Stimulated activated CD8-positive, alpha-beta memory T cell treated with anti-CD3 and anti-CD28 coated beads, Interleukin-15, amount 100 ng/mL, for 4 hours (primary cell): ENCODE results near the gene PPP1R9A.

Experiments used
- DNase-seq, 2 donors: peaks; one replicate each; pipeline ENCODE4 v3.0.0-alpha.2; 2020; ENCODE audit warnings: low read depth in 2 of 2

The PPP1R9A gene

DNA sequence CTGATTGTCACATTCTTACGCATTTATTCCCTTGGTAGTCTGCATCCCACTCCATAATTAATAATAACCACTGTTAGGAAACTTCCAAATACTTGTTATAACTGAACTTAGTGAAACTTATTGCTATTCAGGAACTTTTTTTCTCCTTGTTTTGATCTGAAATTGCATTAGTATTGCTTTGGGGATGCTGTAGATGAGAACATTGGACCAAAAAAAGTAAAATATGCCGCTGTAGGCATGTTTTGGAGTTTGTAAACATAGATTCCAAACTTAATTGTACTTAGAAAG, 1.7 kb downstream of the PPP1R9A start:
- no peak for DNase-seq

DNA sequence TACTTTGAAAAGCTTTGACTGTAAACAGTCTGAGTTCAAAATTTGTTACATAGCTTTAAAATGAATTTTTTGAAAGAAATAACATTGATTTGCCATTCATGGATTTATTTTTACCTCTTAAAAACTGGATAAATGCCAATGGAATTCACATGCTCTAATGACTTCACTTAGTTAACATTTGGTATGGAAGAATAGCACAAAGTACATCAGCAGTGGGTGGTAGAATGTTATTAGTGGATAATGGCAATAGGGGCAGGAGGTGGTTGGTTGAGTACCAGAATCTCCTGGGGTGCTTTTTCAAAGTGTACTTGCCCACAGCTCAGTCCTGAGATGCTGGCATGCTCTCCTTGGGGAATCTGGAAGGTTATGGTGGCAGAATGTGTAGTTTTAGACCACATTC, 4.7 kb downstream of the PPP1R9A start:
- no peak for DNase-seq

DNA sequence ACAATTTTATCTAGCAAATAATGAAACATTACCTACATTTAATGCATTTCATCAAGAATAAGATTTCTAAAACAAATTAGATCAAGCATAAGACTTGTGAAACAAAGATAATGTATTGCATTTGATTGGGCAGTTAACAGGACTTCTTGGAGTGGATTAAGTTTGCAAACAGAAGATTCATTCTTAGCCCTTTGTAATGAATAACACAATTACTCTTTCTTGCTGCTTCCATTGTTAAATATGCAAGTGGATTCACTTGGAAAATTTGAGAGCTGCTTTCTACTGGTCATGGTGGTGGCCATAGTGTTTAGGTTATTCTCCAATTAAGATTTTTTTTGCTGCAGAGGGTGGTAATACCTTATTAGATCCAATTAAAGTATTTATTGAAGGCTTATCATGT, 6.0 kb downstream of the PPP1R9A start:
- DNase-seq: no peak

DNA sequence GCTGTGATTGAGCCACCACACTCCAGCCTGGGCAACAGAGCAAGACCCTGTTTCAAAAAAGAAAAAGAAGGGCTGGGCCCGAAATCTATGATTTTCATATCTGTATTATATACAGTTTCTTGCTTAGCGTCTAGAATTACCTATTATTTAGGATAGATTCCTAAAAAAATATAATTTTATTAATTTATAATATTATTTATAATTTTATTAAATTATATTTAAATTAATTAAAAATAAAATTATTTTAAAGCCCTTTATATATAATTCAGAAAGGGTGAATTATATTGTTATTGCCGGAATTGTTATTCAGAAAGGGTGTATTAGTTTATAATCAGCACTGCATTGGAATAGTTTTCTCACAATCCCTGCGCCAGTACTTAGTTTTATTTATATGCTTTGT, 14.5 kb downstream of the PPP1R9A start:
- no peak for DNase-seq

DNA sequence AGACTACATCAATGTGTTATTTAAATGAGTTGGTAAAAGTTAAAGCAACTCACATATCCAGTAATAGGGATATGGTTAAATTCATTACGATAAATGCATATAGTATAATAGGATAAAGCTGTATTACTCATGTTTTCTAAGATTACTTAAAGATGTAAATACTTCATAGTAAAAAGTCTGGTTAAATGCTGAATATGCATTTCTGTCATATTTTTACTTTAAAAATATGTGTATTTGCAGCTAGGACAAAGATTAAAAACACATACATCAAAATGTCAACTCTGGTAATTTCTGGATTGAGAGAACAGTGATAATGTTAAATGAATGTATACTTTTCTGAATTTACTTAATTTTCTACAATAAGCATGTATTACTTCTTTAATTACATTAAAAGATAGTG, 15.1 kb downstream of the PPP1R9A start:
- no peak for DNase-seq

DNA sequence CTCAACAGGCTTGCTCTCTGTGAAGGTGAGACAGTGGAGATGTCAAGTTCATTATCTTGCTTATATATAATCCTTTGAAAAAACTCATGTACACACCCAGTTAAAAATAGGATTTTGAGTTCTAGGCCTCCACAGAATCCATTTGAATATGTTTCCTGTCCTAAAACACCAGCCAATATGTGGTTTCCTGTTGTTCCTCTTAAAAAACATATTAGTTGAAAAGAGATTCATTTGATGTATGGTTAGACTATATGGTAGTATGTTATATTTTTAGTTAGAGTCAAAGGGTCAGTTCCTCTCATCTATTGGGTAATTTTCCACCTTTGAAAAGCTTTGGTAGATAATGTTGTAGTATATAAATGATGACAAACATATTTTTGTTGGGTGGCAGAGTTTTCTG, 16.0 kb downstream of the PPP1R9A start:
- no peak for DNase-seq

DNA sequence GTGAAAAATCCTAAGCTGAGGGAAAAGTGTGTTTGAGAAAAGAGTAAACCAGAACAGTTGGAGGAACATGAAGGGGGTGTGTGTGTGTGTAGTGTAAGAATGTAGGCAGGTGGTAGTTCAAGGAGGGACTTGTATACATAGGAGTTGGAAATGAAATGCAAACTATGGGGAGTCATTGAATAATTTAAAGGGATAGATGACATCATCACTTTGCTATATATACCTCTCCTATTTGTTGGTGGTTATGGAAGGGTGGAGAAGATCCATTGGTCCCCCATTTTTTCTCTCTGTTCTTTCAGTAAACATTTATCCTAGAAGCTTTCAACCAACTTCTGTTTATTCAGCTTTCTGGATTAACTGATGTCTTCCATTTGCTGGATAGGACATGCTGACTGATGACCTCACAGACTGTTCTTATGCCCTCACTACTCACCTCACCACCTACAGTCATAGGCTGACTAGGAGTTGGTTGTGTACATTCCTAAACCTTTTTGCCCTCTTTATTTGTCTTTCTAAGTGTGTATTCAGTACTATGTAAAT, 20.8 kb downstream of the PPP1R9A start:
- DNase-seq: no peak

DNA sequence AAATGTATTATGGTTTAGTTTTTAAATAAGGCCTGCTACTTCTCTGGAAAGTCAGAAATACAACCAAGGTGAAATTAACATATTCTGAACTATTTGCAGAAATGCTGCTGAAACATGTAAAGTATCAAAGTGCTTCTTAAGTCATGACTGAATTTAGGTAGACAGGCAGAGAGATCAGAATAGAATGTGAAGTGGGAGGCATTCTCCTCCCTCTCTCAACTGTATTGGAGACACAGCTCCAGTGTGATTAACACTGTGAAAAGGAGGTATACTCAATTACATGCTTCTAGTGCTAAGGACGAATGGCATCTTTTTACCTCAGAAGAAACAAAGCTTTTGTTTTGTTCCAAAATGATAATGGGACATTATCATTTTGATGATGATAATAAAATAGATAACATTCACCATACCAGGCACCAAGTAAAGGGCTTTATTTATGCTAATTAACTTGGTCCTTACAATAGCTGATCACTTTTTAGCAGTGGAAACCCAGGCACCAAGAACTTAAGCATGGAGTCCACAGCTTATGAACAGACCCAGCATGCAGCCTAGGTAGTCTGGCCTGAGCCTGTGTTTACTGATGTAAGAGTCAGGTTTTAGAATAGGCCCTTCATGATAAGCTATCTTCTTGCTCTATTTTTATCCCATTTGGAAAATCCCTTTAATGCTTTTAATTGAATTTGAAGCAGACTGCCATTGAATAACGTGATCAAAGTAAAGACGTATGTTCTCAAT, 26.0 kb downstream of the PPP1R9A start:
- no peak for DNase-seq

DNA sequence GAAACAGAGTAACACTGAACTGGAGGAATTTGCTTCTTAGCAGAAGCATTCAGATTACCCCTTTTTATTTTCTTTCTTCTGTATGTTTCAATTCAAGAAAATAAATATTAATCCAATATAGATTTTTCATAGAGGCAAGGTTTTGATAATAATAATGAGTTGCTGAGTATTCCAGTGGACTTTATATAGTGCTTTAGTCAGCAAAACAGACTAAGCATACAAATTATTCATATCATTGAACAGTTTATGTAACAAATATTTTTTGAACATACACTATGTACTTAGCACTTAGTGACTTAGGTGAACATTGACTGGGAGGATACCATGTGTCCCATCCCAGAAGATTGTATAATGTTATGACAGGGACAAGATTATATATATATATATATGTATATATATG, 32.0 kb downstream of the PPP1R9A start:
- DNase-seq: no peak

DNA sequence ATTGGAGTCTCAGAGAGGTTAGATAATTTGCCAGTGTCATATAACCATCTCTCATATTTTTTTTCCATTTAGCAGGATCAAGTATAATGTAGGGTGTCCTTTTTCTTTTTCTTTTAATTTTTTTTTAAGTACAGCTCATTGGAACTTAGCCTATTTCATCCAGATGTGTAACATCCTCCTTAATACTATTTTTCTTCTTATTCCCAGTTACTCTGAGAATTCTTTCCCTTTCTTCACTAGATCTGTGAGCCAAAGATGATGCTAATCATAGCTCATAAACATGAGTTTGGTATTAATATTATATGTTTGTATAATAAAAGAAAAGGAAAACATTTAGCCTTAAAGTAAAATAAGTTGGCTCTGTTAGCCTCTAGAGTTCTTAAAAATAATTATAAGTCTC, 32.8 kb downstream of the PPP1R9A start:
- no peak for DNase-seq

DNA sequence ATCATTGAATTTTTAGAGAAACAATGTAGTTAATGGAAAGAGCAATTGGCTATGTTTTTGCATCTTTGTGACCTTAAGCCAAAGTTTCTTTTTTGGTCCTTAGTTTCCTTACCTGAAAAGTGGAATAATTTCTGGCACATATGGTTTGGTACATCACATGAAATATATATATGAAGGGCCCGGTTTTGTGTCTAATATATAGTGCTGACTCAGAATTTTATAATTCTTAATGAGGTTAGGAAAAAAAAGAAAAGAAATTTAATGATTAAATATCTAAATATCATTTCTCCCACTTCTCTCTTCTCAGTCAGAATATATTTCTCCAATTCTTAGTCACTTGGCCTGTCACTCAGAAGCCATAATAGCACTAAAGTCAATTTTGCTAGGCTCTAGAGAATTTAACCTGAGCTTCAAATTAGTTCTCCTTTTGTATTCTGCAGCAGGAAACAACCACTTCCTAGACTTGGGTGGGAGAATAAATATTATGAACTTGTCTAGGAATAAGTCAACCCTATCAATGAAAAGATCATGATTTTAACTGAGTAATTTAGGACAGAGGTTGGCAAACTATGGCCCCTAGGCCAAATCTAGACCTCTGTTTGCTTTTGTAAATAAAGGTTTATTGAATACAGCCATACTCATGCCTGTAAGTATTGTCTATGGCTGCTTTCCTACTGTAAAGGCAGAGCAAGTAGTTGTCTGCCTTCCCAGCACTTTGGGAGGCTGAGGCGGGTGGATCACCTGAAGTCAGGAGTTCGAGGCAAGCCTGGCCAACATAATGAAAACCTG, 34.6 kb downstream of the PPP1R9A start:
- no peak for DNase-seq

DNA sequence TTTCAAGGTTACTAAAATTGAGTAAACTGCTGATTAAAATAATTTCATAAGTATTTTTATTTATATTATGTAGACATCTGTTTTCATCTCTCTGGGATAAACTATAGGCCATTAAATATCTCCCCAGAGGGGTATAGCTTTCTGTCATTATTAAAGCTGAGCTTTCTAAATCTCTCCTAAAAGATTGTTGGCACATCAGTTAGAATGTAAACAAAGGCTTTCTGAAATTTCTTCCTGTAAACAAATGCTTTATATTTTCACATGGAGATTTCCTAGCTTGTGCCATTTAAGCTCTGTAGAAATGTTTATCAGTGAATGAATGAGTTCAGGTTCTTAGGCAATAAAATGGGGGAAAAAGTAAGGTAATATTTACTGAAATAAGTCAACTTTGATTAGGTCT, 35.7 kb downstream of the PPP1R9A start:
- DNase-seq: no peak

DNA sequence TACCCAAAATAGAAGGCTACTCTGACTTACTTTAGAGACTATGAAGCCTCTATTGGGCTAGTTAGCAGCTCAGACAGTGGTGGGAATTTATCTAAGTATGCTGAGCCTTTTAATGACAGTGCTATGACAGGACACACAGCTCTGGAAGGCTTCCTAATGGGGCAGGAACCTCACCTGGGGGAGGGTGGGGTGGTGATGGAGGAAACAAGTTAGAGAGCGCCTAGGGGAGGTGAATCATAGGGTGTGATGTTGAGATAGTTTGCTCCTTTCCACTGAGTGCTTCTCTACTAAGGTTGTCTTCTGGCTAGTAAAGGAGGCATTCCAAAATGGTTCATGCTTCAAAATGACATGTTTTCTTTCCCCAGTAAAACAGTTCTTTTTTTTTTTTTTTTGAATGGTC, 42.1 kb downstream of the PPP1R9A start:
- DNase-seq: no peak

DNA sequence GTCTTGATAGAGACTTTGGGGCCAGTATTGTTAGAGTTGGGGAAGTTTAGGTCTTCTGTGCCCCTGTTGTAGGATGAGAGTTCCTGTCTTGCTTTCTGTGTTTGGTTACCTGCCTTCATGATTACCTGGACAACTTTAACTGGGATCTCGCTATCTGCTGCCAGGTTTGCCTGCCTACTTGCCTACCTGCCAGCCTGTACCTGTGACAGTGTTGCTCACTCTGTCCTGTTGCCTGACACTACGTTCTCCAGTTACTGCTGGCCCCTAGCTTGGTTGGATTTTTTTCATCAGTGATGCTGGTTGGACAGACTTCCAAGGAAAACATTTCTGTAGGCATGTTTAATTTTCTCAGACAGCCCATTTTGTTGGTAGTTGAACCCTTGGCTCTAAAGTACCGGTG, 48.4 kb downstream of the PPP1R9A start:
- no peak for DNase-seq

DNA sequence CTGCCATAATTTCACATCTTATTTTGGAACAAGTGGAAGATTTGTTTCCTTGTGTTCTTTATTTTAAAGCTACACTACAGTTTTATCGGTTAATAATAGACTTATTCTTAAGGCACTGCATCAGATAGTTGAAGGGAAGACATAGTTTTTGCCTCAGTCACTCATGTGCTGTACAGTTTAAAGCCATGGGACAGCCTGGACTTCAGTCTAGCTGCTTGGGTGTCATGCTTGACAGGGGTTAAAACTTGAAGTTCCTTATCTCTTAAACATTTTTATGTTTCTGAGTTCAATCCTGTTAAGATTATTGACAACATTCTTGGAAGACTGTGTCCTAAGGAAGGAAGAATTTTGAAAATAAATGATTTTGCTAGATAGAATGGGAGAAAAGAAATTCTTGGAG, 49.7 kb downstream of the PPP1R9A start:
- no peak for DNase-seq

DNA sequence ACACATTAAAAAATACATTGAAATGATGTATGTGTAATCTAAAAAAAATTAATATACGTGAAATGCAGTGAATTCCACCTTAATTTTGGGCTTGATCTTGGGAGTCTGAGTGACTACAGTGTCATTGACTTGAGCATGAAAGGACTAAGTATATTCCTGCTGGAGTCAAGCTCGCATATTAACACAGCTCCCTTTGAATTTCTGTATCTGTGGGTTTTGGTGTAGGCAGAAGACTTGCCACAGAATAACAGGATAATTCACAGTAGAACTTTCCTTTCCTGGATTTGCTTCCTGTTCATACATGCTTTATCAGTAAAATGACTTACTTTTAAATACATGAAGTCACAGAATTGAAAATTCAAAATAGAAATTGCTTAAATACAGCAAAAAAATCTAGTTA, 55.3 kb downstream of the PPP1R9A start:
- no peak for DNase-seq

DNA sequence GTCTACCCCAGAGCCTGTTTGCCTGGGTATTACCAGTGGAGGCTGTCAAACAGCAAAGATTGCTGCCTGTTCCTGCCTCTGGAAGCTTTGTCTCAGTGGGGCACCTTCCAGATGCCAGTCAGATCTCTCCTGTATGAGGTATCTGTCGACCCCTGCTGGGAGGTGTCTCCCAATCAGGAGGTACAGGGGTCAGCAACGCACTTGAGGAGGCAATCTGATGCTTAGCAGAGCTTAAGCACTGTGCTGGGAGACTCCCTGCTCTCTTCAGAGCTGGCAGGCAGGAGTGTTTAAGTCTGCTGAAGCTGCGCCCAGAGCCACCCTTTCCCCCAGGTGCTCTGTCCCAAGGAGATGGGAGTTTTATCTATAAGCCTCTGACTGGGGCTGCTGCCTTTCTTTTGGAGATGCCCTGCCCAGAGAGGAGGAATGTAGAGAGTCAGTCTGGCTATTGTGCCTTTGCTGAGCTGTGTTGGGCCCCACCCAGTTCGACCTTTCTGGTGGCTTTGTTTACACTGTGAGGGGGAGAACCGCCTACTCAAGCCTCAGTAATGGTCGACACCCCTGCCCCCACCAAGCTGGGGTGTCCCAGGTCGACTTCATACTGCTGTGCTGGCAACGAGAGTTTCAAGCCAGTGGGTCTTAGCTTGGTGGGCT, 62.2 kb downstream of the PPP1R9A start:
- DNase-seq: no peak

DNA sequence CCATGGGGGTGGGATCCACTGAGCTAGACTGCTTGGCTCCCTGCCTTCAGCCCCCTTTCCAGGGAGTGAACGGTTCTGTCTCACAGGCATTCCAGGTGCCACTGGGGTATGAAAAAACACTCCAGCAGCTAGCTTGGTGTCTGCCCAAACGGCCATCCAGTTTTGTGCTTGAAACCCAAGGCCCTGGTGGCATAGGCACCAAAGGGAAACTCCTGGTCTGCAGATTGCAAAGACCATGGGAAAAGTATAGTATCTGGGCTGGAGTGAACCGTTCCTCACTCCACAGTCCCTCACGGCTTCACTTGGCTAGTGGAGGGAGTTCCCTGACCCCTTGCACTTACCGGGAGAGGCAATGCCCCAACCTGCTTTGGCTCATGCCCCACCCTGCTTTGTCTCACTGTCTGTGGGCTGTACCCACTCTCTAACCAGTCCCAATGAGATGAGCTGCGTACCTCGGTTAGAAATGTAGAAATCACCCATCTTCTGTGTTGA, 62.7 kb downstream of the PPP1R9A start:
- no peak for DNase-seq

DNA sequence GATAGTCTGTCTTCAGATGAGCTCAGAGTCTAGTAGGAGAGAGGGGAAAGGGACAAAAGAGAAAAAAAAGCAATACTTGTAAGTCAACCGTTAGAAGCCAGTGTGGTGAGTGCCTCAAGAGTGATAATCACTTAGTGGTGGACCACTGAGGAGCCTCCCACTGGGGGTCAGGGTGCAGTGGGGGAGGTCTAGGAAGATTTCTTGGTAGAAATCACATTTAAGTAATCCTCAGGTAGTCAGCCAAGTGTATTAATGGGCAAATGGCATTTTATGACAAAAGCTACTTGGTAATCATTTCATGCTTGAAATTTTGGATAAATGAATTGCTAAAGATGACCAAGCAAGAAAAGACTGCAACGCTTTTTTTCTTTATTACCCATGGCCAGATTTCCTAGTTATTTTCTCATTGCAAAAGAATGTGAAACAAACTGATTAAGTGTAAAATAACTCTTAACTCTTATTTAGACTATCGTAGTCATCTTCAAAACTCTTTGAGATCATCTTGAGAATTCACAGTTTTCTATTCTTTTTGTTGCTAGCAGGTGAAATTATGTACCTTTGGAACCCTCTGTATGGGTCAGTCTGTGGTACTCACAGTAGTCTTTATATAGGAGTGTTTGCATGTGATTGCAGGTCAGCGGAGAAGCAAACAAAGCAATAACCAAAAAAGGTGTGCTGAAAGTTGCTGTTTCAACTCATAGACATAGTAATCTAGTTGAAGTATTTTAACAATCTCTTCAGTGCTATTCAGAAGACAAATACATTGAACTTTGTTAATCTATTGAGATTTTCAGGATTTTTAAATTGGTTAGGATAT, 63.9 kb downstream of the PPP1R9A start:
- DNase-seq: no peak

DNA sequence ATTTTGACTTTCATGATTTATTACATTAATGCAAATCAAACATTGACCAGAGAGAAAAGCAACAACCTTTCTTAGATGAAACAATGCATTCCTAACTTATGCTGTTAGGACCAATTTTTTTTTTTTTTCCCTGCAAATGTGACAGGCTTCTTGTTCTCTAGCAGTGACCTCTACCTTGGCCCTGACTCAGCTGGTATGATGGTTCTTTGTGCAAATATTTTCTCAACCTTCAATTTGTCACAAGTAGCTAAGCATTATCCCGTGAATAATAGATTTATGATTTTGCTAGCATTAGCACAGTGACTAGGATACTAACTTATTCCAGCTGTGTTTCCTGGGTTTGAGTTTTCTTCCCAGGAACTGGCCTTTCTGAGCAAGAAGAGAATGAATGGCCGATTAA, 64.9 kb downstream of the PPP1R9A start:
- DNase-seq: no peak

DNA sequence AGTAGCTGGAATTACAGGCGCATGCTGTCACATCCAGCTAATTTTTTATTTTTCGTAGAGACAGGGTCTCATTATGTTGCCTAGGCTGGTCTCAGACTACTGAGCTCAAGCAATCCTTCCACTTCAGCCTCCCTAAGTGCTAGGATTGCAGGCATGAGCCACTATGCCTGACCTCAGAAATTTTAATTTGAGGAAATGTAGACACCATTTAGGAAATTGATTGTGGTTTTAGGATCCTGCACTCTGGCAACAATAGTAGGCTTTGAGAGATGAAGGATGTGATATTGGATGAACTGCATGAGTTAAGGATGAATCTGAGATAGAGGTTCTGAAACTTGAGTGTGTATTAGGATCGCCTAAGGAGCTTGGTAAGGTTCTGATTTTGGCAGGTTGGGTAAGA, 66.5 kb downstream of the PPP1R9A start:
- no peak for DNase-seq

DNA sequence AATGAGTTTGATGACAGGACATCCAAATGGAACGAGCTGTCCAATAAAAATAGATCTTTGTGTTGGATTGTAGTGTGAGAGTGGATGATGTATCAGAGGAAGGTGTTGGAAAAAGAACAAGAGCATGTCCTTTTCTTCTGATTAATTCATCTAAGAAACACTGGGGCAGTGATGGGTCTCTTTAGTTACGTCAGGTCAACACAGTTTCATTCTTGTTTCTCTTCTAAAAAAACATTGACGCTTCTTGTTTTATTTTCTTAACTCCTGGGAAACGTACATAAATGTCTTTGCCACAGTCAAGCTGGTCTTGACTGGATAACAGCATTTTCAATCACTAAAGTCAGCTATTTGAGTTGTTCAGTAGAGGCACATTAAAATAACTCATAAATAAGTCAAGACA, 67.0 kb downstream of the PPP1R9A start:
- no peak for DNase-seq
